ENCODE results near the gene NDUFS2. TPM values are rescaled to one million over a fixed set of nuclear protein-coding genes. Genes with fewer than 3 reads are reported as not detected.

The NDUFS2 gene
- total RNA-seq: 10 to 100 TPM; 54.3 to 57.9 TPM
- long read RNA-seq, donor 1, partial matches to known transcripts: 40 of 47 reads
- long read RNA-seq, donor 1, other reads (novel, unspliced or antisense): 6 of 47 reads
- long read RNA-seq, donor 2, partial matches to known transcripts: 315 of 369 reads
- long read RNA-seq, donor 2, other reads (novel, unspliced or antisense): 48 of 369 reads

- peak; percentile 99 for DNase-seq (ENCODE audit: low spot score)
- intact Hi-C loops (cut with DNase I): no loop called here
Measured at GRCh38 chr1:161201836-161202712, at the start of gene NDUFS2. Gene NDUFS2, plus strand, starts transcription at chr1:161202367. Its CDS starts 19 bp downstream, at chr1:161202386.

GRCh38 chr1:161153176-161153575, 49.0 kb upstream of the NDUFS2 start:
- no peak for DNase-seq (ENCODE audit: low spot score)

GRCh38 chr1:161153682-161154337, 48.4 kb upstream of the NDUFS2 start, which contains the start of gene UFC1:
Gene UFC1, plus strand, starts transcription at chr1:161153978. Its CDS starts 20 bp downstream, at chr1:161153998.
- intact Hi-C loops (cut with DNase I): no loop called here
- peak; percentile 94 for DNase-seq (ENCODE audit: low spot score)

More at GRCh38 chr1:161153176-161153575, 49.0 kb upstream of the NDUFS2 start:
- intact Hi-C loops (cut with DNase I): no loop called here

GRCh38 chr1:161157867-161158266, 44.3 kb upstream of the NDUFS2 start:
- DNase-seq (ENCODE audit: low spot score): no peak
- intact Hi-C loops (cut with DNase I): no loop called here

- intact Hi-C loops (cut with DNase I): no loop called here
Measured at GRCh38 chr1:161158316-161159010, 43.7 kb upstream of the NDUFS2 start.

GRCh38 chr1:161159087-161159912, 42.9 kb upstream of the NDUFS2 start, which contains the start of gene USP21:
Gene USP21, plus strand, starts transcription at chr1:161159500. Its CDS starts 1,141 bp downstream, at chr1:161160641.
- DNase-seq (ENCODE audit: low spot score): peak; percentile 98
- intact Hi-C loops (cut with DNase I): no loop called here

More at GRCh38 chr1:161158316-161159010, 43.7 kb upstream of the NDUFS2 start:
- no peak for DNase-seq (ENCODE audit: low spot score)

GRCh38 chr1:161159913-161160243, 42.3 kb upstream of the NDUFS2 start:
- no peak for DNase-seq (ENCODE audit: low spot score)
- intact Hi-C loops (cut with DNase I): no loop called here

GRCh38 chr1:161160671-161161145, 41.5 kb upstream of the NDUFS2 start:
- peak; percentile 75 for DNase-seq (ENCODE audit: low spot score)
- intact Hi-C loops (cut with DNase I): no loop called here

GRCh38 chr1:161161652-161162051, 40.5 kb upstream of the NDUFS2 start:
- no peak for DNase-seq (ENCODE audit: low spot score)
- intact Hi-C loops (cut with DNase I): no loop called here

GRCh38 chr1:161162052-161162451, 40.1 kb upstream of the NDUFS2 start:
- intact Hi-C loops (cut with DNase I): no loop called here
- no peak for DNase-seq (ENCODE audit: low spot score)

- no peak for DNase-seq (ENCODE audit: low spot score)
- intact Hi-C loops (cut with DNase I): no loop called here
Measured at GRCh38 chr1:161162806-161163205, 39.4 kb upstream of the NDUFS2 start.

- intact Hi-C loops (cut with DNase I): no loop called here
- DNase-seq (ENCODE audit: low spot score): peak; percentile 77
Measured at GRCh38 chr1:161163793-161164192, 38.4 kb upstream of the NDUFS2 start.

- intact Hi-C loops (cut with DNase I): no loop called here
- DNase-seq (ENCODE audit: low spot score): peak; percentile 51
Measured at GRCh38 chr1:161164901-161165610, 37.1 kb upstream of the NDUFS2 start.

- DNase-seq (ENCODE audit: low spot score): peak; percentile 99
- intact Hi-C loops (cut with DNase I): no loop called here
Measured at GRCh38 chr1:161165742-161166668, 36.2 kb upstream of the NDUFS2 start, which contains the start of gene PPOX. Gene PPOX, plus strand, starts transcription at chr1:161166426. Its CDS starts 422 bp downstream, at chr1:161166848.

- intact Hi-C loops (cut with DNase I): no loop called here
- DNase-seq (ENCODE audit: low spot score): peak; percentile 78
Measured at GRCh38 chr1:161166669-161167548, 35.3 kb upstream of the NDUFS2 start.

- peak; percentile 70 for DNase-seq (ENCODE audit: low spot score)
- intact Hi-C loops (cut with DNase I): no loop called here
Measured at GRCh38 chr1:161168906-161169305, 33.3 kb upstream of the NDUFS2 start.
